Measurements from ENCODE around the gene RPL23.
"Not testable (repeated sequence)": the region's sequence is repeated elsewhere in the genome, so short reads cannot be mapped to it uniquely, and the experiment has no call there.

Gene RPL23

GRCh38 chr17:38867179-38867967 lies 13.9 kb upstream of the RPL23 start:
- DNase-seq: peak; percentile 87

GRCh38 chr17:38864636-38865398 lies 11.3 kb upstream of the RPL23 start:
- DNase-seq: no peak

- DNase-seq: peak; percentile 77
Measured at GRCh38 chr17:38861399-38861843, 7.9 kb upstream of the RPL23 start.

- no peak for DNase-seq
Measured at GRCh38 chr17:38857271-38857670, 3.8 kb upstream of the RPL23 start.

GRCh38 chr17:38855101-38855714 lies 1.7 kb upstream of the RPL23 start:
- not testable (repeated sequence) for DNase-seq

- DNase-seq: peak; percentile 35
Measured at GRCh38 chr17:38852771-38853291, 690 bp downstream of the RPL23 start.

- no peak for DNase-seq
Measured at GRCh38 chr17:38851434-38851833, 2.1 kb downstream of the RPL23 start.

GRCh38 chr17:38850374-38850773 lies 3.1 kb downstream of the RPL23 start:
- DNase-seq: no peak

GRCh38 chr17:38848939-38849605 lies 4.4 kb downstream of the RPL23 start:
- DNase-seq: no peak

GRCh38 chr17:38848557-38848891 lies 5.0 kb downstream of the RPL23 start:
- DNase-seq: no peak

GRCh38 chr17:38844261-38844757 lies 9.2 kb downstream of the RPL23 start:
- no peak for DNase-seq

GRCh38 chr17:38825762-38826247 lies 27.7 kb downstream of the RPL23 start:
- no peak for DNase-seq

GRCh38 chr17:38824899-38825761 lies 28.4 kb downstream of the RPL23 start, which contains the start of gene CWC25:
Gene CWC25, minus strand, starts transcription at chr17:38825321. Its CDS starts 138 bp downstream, at chr17:38825183.
- DNase-seq: peak; percentile 96

GRCh38 chr17:38815576-38816193 lies 37.8 kb downstream of the RPL23 start:
- DNase-seq: peak; percentile 76

GRCh38 chr17:38809828-38810227 lies 43.7 kb downstream of the RPL23 start:
- no peak for DNase-seq

GRCh38 chr17:38800237-38800760 lies 53.2 kb downstream of the RPL23 start:
- no peak for DNase-seq

GRCh38 chr17:38799501-38800236 lies 53.9 kb downstream of the RPL23 start, which contains the start of gene PIP4K2B:
Gene PIP4K2B, minus strand, starts transcription at chr17:38799556. Its CDS starts 132 bp downstream, at chr17:38799424.
- peak; percentile 96 for DNase-seq

- DNase-seq: peak; percentile 71
Measured at GRCh38 chr17:38798614-38799500, 54.7 kb downstream of the RPL23 start.

Measured in activated CD4-positive, alpha-beta T cell treated with anti-CD3 and anti-CD28 coated beads, Interleukin-10, Interleukin-2, amounts not matched to agents 100 ng/mL and 50 ng/mL, durations not matched to agents 16 hours and 8 hours (primary cell).